HG02610 (cell line): ENCODE results near the gene FBXO40.
"Not testable (repeated sequence)": the region's sequence is repeated elsewhere in the genome, so short reads cannot be mapped to it uniquely, and the experiment has no call there.

Source experiments
- ATAC-seq: cut with Tn5 transposase; IDR thresholded peaks from one replicate; pipeline ENCODE4 v1.9.1; 2021; ENCODE audit warnings: mild to moderate bottlenecking, moderate library complexity; ENCODE audit not compliant: unreplicated experiment

FBXO40 gene

GRCh38 chr3:121592856-121593702 lies at the start of gene FBXO40:
TSS of gene FBXO40 (plus strand) at chr3:121593379. CDS start at chr3:121620576, 27,197 bp downstream.
- no peak for ATAC-seq

- ATAC-seq = no peak
Measured at GRCh38 chr3:121545049-121545573, 48.1 kb upstream of the FBXO40 start.

GRCh38 chr3:121545574-121546455 lies 47.4 kb upstream of the FBXO40 start, which contains the start of gene POLQ:
TSS of gene POLQ (minus strand) at chr3:121545988. CDS start at chr3:121545877, 111 bp downstream.
- peak; percentile 87 for ATAC-seq

- no peak for ATAC-seq
Measured at GRCh38 chr3:121552379-121552778, 40.8 kb upstream of the FBXO40 start.

GRCh38 chr3:121552797-121553196 lies 40.4 kb upstream of the FBXO40 start:
- no peak for ATAC-seq

- no peak for ATAC-seq
Measured at GRCh38 chr3:121557426-121557934, 35.7 kb upstream of the FBXO40 start.

GRCh38 chr3:121562148-121562547 lies 31.0 kb upstream of the FBXO40 start:
- no peak for ATAC-seq

GRCh38 chr3:121566773-121567172 lies 26.4 kb upstream of the FBXO40 start:
- no peak for ATAC-seq

GRCh38 chr3:121567649-121568048 lies 25.5 kb upstream of the FBXO40 start, which contains the start of gene ARGFX:
TSS of gene ARGFX (plus strand) at chr3:121567949. CDS start at chr3:121570714, 2,765 bp downstream.
- no peak for ATAC-seq

GRCh38 chr3:121574449-121574848 lies 18.7 kb upstream of the FBXO40 start:
- ATAC-seq = no peak

- ATAC-seq = no peak
Measured at GRCh38 chr3:121581691-121582090, 11.5 kb upstream of the FBXO40 start.

- ATAC-seq = no peak
Measured at GRCh38 chr3:121584418-121584817, 8.8 kb upstream of the FBXO40 start.

- not testable (repeated sequence) for ATAC-seq
Measured at GRCh38 chr3:121593806-121594205, 627 bp downstream of the FBXO40 start.

GRCh38 chr3:121594850-121595249 lies 1.7 kb downstream of the FBXO40 start:
- no peak for ATAC-seq

GRCh38 chr3:121595765-121596406 lies 2.7 kb downstream of the FBXO40 start:
- ATAC-seq = no peak

GRCh38 chr3:121598564-121598963 lies 5.4 kb downstream of the FBXO40 start:
- no peak for ATAC-seq

- ATAC-seq = not testable (repeated sequence)
Measured at GRCh38 chr3:121599900-121600299, 6.7 kb downstream of the FBXO40 start.

GRCh38 chr3:121601212-121601812 lies 8.1 kb downstream of the FBXO40 start:
- ATAC-seq = no peak

GRCh38 chr3:121604759-121605158 lies 11.6 kb downstream of the FBXO40 start:
- ATAC-seq = no peak

- no peak for ATAC-seq
Measured at GRCh38 chr3:121606106-121606505, 12.9 kb downstream of the FBXO40 start.
